Activated T-cell treated with anti-CD3 and anti-CD28 coated beads, Interleukin-2, amount 50 U/mL, for 4 hours (primary cell): ENCODE data around the gene CGB8. TPM values are rescaled to one million over a fixed set of nuclear protein-coding genes. Genes with fewer than 3 reads are reported as not detected.
"Not testable (repeated sequence)": the region's sequence is repeated elsewhere in the genome, so short reads cannot be mapped to it uniquely, and the experiment has no call there.

ENCODE experiments used
- ATAC-seq, 2 donors: fragments of 200-7000 bp; cut with Tn5 transposase; one replicate each; pipeline ENCODE4 v1.10.0; 2021
- DNase-seq: peaks from one replicate; pipeline ENCODE4 v3.0.0-alpha.2; 2020
- H3K27me3 Mint-ChIP-seq: one replicate; pipeline ENCODE4 v1.8.0; 2021; ENCODE audit warnings: low read depth, mixed read lengths
- H3K36me3 Mint-ChIP-seq: one replicate; pipeline ENCODE4 v1.8.0; 2022; ENCODE audit warnings: mixed read lengths; ENCODE audit not compliant: insufficient read depth
- H3K4me1 Mint-ChIP-seq: one replicate; pipeline ENCODE4 v1.8.0; 2021; ENCODE audit warnings: low read depth, mixed read lengths
- H3K4me3 Mint-ChIP-seq: one replicate; pipeline ENCODE4 v1.8.0; 2021; ENCODE audit warnings: mild to moderate bottlenecking, moderate library complexity, mixed read lengths
- H3K9me3 Mint-ChIP-seq: one replicate; pipeline ENCODE4 v1.8.0; 2021; ENCODE audit warnings: mixed read lengths
- total RNA-seq, 3 donors: library from RNA; stranded (reverse); gene quantifications; one replicate each; pipeline ENCODE4 v1.2.1, GENCODE V29; 2021

Gene CGB8
- not detected for total RNA-seq

DNA sequence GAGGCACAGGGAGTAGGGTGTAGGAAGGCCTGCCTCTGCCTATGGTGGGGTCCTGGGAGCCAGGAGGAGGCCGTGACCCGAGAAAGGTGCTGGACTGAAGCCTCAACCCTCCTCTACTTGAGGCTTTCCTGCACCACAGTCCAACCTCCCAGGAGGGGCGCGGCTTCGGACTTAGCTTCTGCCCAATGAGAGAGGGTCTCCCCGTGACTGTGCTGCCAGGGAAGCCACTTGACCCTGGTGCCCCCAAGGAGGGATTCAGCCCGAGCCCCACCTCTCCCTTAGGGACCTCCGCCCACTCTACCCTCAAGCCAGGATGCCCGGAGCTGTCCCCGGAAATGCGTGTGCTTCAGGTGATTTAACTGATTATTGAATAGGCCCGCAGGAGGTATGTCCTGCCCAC lies at the start of gene CGB8:
Gene CGB8 (minus strand): TSS at position 101 of the 400 bp plus-strand sequence. CDS start 372 bp downstream, outside the sequence.
- H3K4me3 Mint-ChIP-seq, H3K36me3 Mint-ChIP-seq, H3K4me1 Mint-ChIP-seq, DNase-seq, H3K9me3 Mint-ChIP-seq, ATAC-seq, H3K27me3 Mint-ChIP-seq: not testable (repeated sequence)

DNA sequence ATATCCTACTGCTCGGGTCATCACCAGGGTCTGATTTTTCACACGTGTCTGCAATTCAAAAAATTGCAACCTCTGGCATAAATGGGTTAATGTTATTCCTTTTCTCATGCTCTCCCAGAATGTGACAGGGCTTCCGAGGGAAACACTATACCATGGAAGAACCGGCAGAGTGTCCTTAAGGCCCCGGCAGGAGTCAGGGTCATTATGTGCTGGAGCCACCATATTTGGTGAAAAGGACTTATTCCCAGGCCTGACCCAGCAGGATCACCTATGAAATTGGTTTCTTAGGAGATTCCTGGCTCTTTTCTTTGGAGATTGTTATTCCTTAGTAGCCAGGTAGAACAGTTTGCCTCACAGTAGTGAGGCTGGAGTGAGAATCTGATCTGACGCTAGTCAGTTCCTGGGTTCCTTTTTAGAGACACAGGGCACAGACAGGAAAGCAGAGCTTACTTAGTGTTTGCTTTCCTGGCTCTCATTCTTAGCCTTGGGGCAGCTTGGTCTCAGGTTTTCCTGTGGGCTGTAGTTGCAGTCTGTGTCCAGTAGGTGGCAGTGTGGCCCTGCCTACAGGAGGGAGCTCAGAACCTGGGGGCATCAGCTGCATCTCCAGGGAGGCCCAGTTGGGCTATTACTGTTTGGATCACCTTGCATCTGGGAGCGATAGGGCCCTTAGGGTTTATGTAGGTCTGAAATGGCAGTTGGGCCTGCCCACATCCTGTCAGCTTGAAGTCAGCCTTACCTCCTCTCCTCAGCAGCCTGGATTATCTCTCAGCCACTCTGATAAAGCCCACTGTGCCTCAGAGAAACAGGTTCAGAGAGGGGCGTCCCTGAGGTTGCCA lies 48.8 kb upstream of the CGB8 start:
- Mint-ChIP-seq H3K4me3 (no peak overlapping the region), H3K9me3 (no peaks in the 10 kb centered on the region), H3K36me3 (peaks cover 24% of the 10 kb centered on the region), H3K27me3 (no peaks in the 10 kb centered on the region), H3K4me1 (peaks cover 9% of the 10 kb centered on the region)
- peak; percentile 80 to 86 for ATAC-seq
- DNase-seq = peak; percentile 68

- peaks cover 17% of the 10 kb centered on the region for H3K4me1 Mint-ChIP-seq
- no peak for ATAC-seq
- H3K4me3 Mint-ChIP-seq = no peak overlapping the region
- H3K27me3 Mint-ChIP-seq = no peaks in the 10 kb centered on the region
- no peaks in the 10 kb centered on the region for H3K9me3 Mint-ChIP-seq
- no peak for DNase-seq
- H3K36me3 Mint-ChIP-seq = peaks cover 30% of the 10 kb centered on the region
These were observed 45.9 kb upstream of the CGB8 start for GRCh38 chr19:49094505-49095482.

DNA sequence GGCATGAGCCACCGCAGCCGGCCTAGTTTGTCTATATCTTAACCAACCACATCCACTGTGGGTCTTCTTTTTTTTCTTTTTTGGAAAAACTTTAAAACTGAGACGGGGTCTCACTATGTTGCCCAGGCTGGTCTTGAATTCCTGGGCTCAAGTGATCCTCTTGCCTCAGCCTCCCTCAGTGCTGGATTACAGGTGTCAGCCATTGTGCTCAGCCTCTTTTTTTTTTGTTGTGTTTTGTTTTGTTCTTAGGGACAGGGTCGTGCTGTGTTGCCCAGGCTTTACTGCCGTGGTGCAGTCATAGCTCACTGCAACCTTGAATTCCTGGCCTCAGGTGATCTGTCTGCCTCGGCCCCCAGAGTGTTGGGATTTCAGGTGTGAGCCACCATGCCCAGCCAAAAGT lies 43.8 kb upstream of the CGB8 start:
- H3K4me1 Mint-ChIP-seq = peaks cover 23% of the 10 kb centered on the region
- no peak for ATAC-seq

GRCh38 chr19:49091391-49092038 lies 42.6 kb upstream of the CGB8 start:
- Mint-ChIP-seq H3K9me3 (no peaks in the 10 kb centered on the region), H3K4me3 (no peak overlapping the region), H3K36me3 (peaks cover 38% of the 10 kb centered on the region), H3K27me3 (no peaks in the 10 kb centered on the region), H3K4me1 (peaks cover 31% of the 10 kb centered on the region)
- ATAC-seq (no peak), DNase-seq (no peak)

More for the DNA sequence above, 43.8 kb upstream of the CGB8 start:
- no peak for DNase-seq
- no peaks in the 10 kb centered on the region for H3K27me3 Mint-ChIP-seq
- H3K4me3 Mint-ChIP-seq = no peak overlapping the region
- peaks cover 30% of the 10 kb centered on the region for H3K36me3 Mint-ChIP-seq
- no peaks in the 10 kb centered on the region for H3K9me3 Mint-ChIP-seq

- H3K4me1 Mint-ChIP-seq = peaks cover 33% of the 10 kb centered on the region
These were observed 37.4 kb upstream of the CGB8 start for GRCh38 chr19:49086296-49086695.

GRCh38 chr19:49085868-49086232 lies 36.9 kb upstream of the CGB8 start:
- DNase-seq (no peak), ATAC-seq (no peak)
- Mint-ChIP-seq H3K36me3 (peaks cover 24% of the 10 kb centered on the region), H3K27me3 (peaks cover 2% of the 10 kb centered on the region), H3K9me3 (no peaks in the 10 kb centered on the region), H3K4me3 (peak overlapping the region; percentile 99), H3K4me1 (peaks cover 32% of the 10 kb centered on the region)

More at GRCh38 chr19:49086296-49086695, 37.4 kb upstream of the CGB8 start:
- DNase-seq (no peak), ATAC-seq (no peak)
- H3K36me3 Mint-ChIP-seq = peaks cover 25% of the 10 kb centered on the region
- no peaks in the 10 kb centered on the region for H3K9me3 Mint-ChIP-seq
- peaks cover 2% of the 10 kb centered on the region for H3K27me3 Mint-ChIP-seq
- peak overlapping the region; percentile 99 for H3K4me3 Mint-ChIP-seq

DNA sequence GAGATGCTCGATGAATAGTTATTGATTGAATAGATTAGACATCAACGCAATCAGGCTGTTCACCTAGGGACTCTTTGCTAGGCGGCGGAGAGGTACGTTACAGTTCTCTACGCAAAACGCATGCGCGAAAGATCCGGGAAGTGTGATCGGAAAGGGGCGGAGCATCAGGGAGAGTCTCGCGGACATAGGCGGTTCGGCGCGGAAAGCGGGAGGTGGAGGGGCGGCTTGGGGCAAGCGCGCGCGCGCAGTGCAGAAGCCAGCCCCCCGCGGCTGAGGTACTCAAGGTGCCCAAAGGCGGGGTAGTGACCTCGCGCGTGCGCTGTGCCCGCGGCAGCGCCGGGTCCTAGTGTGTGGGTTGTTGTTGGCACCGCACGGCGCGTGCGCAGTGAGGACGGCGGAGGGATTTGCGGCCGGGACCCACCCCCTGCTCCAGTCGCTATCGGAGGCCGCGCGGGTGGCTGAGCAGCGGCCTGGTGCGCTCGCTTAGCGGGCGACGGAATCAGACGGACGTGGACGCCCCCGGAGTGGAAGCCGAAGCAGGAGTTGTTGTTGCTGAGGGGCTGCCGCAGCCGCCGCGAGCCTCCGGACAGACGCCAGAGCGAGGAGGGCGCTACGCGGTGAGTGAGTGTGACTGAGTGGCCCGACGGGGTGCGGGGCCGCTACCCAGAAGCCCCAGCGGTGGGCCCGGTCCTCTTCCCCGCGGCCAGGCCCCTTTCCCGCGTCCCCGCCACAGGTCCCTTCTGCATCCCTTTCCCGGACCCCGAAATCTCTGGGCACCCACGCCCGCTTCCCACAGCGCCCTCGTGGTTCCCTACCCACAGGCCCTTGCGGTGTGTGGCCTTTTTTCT lies 36.3 kb upstream of the CGB8 start, which contains the start of gene SNRNP70:
Gene SNRNP70 (plus strand): TSS at position 432 of the 848 bp plus-strand sequence. CDS start 964 bp downstream, outside the sequence.
- peak within 1 kb of the TSS; percentile 99 for H3K4me3 Mint-ChIP-seq
- peak; percentile 95 to 97 for ATAC-seq
- peaks cover 22% of the 10 kb centered on the region for H3K36me3 Mint-ChIP-seq
- DNase-seq = peak; percentile 98
- peaks cover 30% of the 10 kb centered on the region for H3K4me1 Mint-ChIP-seq
- no peaks in the 10 kb centered on the region for H3K9me3 Mint-ChIP-seq
- H3K27me3 Mint-ChIP-seq = peaks cover 3% of the 10 kb centered on the region

DNA sequence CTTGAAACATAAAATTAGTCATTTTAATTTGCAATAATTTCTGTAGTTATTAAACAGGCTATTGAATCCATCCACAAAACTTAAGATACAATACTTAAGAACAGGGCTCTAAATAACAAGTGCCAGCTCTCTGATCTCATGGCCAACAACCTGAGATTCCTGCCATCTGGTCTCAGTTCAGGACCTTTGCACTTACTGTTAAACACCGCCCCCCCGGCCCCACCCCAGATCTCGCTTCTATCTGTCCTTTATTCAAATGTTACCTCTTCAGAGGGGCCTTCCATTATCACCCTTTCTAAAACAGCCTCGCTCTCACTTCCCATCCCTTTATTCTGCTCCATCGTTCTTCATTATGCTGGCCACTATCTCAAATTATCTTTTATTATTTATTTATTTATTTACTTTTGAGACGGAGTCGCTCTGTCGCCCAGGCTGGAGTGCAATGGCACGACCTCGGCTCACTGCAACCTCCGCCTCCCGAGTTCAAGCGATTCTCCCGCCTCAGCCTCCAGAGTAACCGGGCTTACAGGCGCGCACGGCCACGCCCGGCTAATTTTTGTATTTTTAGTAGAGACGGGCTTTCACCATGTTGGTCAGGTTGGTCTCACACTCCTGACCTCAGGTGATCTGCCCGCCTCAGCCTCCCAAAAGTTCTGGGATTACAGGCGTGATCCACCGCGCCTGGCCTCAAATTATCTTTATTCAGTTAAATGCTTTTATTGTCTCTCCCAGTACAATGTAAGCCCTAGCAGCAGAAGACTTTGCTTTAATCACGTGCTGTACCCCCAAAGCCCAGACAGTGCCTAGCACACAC lies 35.5 kb upstream of the CGB8 start:
- Mint-ChIP-seq H3K36me3 (peaks cover 20% of the 10 kb centered on the region), H3K9me3 (no peaks in the 10 kb centered on the region), H3K4me3 (peak overlapping the region; percentile 99), H3K4me1 (peaks cover 28% of the 10 kb centered on the region), H3K27me3 (peaks cover 5% of the 10 kb centered on the region)
- DNase-seq (no peak), ATAC-seq (no peak)

DNA sequence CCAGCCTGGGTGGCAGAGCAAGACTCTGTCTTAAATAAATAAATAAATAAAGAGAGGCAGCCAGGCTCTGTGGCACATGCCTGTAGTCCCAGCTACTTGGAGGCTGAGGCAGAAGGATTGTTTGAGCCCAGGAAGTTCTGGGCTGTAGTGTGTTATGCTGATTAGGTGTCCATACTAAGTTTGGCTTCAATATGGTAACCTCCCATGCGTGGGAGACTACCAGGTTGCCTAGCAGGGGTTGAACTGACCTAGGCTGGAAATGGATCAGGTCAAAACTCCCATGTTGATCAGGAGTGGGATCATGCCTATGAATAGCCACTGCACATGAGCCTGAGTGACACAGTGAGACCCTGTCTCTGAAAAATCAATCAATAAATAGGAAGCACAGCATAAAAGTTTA lies 32.4 kb upstream of the CGB8 start:
- H3K27me3 Mint-ChIP-seq = peaks cover 16% of the 10 kb centered on the region
- no peak overlapping the region for H3K4me3 Mint-ChIP-seq
- DNase-seq (no peak), ATAC-seq (no peak)
- H3K9me3 Mint-ChIP-seq = no peaks in the 10 kb centered on the region
- peaks cover 10% of the 10 kb centered on the region for H3K4me1 Mint-ChIP-seq
- H3K36me3 Mint-ChIP-seq = peaks cover 5% of the 10 kb centered on the region

- Mint-ChIP-seq H3K9me3 (no peaks in the 10 kb centered on the region), H3K27me3 (peaks cover 25% of the 10 kb centered on the region), H3K4me1 (peaks cover 6% of the 10 kb centered on the region), H3K36me3 (no peaks in the 10 kb centered on the region), H3K4me3 (no peak overlapping the region)
- DNase-seq (no peak), ATAC-seq (no peak)
These were observed 31.5 kb upstream of the CGB8 start for GRCh38 chr19:49080392-49080791.

DNA sequence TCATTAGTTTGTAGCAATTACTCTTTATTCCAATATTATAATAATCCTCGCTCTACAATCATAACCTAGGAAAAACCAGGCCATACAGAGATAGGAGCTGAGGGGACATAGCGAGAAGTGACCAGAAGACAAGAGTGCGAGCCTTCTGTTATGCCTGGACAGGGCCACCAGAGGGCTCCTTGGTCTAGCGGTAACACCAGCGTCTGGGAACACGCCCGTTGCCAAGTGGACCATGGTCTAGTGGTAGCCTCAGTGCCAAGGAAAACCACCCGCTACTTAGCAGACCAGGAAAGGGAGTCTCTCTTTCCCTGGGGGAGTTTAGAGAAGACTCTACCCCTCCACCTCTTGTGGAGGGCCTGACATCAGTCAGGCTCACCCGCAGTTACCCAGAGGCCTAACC lies 26.0 kb upstream of the CGB8 start:
- H3K4me3 Mint-ChIP-seq, ATAC-seq, H3K9me3 Mint-ChIP-seq, H3K36me3 Mint-ChIP-seq, DNase-seq: not testable (repeated sequence)
- Mint-ChIP-seq H3K4me1 (peaks cover 11% of the 10 kb centered on the region), H3K27me3 (peaks cover 59% of the 10 kb centered on the region)
